Testis (tissue), 3 donors: ENCODE results near the gene ANAPC13. TPM values are rescaled to one million over a fixed set of nuclear protein-coding genes. Genes with fewer than 3 reads are reported as not detected.

Experiments used
- DNase-seq: peaks from one replicate; pipeline ENCODE4 v3.0.0-alpha.2; 2019
- H3K27ac ChIP-seq, 2 donors: fragments of 200-600 bp; sonication (generic); one replicate each; pipeline ENCODE4 v1.5.1; 2019
- H3K27me3 ChIP-seq: fragments of 200-600 bp; sonication (generic); one replicate; pipeline ENCODE4 v1.5.1; 2019
- H3K36me3 ChIP-seq: fragments of 200-600 bp; sonication (generic); one replicate; pipeline ENCODE4 v1.5.1; 2017; ENCODE audit warnings: low read depth; ENCODE audit errors: missing control alignments
- H3K4me1 ChIP-seq: fragments of 200-600 bp; sonication (generic); one replicate; pipeline ENCODE4 v1.5.1; 2019
- H3K4me3 ChIP-seq, 2 donors: fragments of 200-600 bp; sonication (generic); one replicate each; pipeline ENCODE4 v1.5.1; 2017 to 2019
- H3K9me3 ChIP-seq: fragments of 200-600 bp; sonication (generic); one replicate; pipeline ENCODE4 v1.5.1; 2017
- CTCF ChIP-seq, 3 experiments: fragments of 450-650 bp in 2 of 3; fragments of 200-600 bp in 1 of 3; sonication (generic) in 1 of 3; IDR thresholded peaks; one replicate each; pipeline ENCODE4 v1.5.1; 2016 to 2019; ENCODE audit warnings: antibody characterized with exemption in 3 of 3, mild to moderate bottlenecking in 2 of 3, moderate library complexity in 1 of 3
- POLR2A ChIP-seq: fragments of 450-650 bp; IDR thresholded peaks from one replicate; pipeline ENCODE4 v1.6.1; 2017; ENCODE audit warnings: antibody characterized with exemption, mild to moderate bottlenecking, moderate library complexity
- WGBS, 2 donors: methylation state at CpG; one replicate each; pipeline ENCODE4 v1.1.5; 2018; 5-methylcytosine and 5-hydroxymethylcytosine counted together
- intact Hi-C: fragments of 100-400 bp; cut with DNase I; formaldehyde crosslinking; loops from one replicate; pipeline ENCODE4 v1.15.1; 2023; ENCODE audit warnings: low total_unique reads
- polyA plus RNA-seq: library from polyadenylated mRNA; stranded (reverse); fragments of 350-450 nt; fragmentation: Illumina TruSeq; extraction: RNeasy Lipid Tissue Mini Kit (QIAGEN cat#74804); gene quantifications from one replicate; pipeline ENCODE4 v1.2.3, GENCODE V29; 2014; ENCODE audit warnings: low read depth, low replicate concordance; ENCODE audit not compliant: insufficient read depth
- total RNA-seq, 2 donors: library from RNA; depleted of rRNA; stranded (reverse); fragments of >200 nt; gene quantifications; one replicate each; pipeline ENCODE4 v1.2.3, GENCODE V29; 2016

Gene ANAPC13
- total and polyA plus RNA-seq, 3 donors from 2014 or later, result 47.8 to 65.6 (median 50.5) TPM

GRCh38 chr3:134527037-134527436 lies 41.3 kb upstream of the ANAPC13 start:
- no peaks in the 10 kb centered on the region for H3K36me3 ChIP-seq
- intact Hi-C loops, result no loop called here
- 94% methylated on average over 4 of the region's 4 CpGs; no CpG with 5 or more reads in 1 of the 2 donors for WGBS, 2 donors

GRCh38 chr3:134526319-134526718 lies 40.5 kb upstream of the ANAPC13 start:
- WGBS, 2 donors, result 89 to 92% methylated on average over 1 of the region's 1 CpG
- no peaks in the 10 kb centered on the region for H3K36me3 ChIP-seq
- no peaks in the 10 kb centered on the region for H3K27me3 ChIP-seq
- no peak for DNase-seq
- H3K9me3 ChIP-seq, result no peaks in the 10 kb centered on the region
- TF ChIP-seq POLR2A (no peak), CTCF (IDR thresholded peaks at IDR 0.05) (no peak)
- H3K27ac ChIP-seq, result no peak overlapping the region
- H3K4me1 ChIP-seq, result no peaks in the 10 kb centered on the region
- intact Hi-C loops, result no loop called here
- H3K4me3 ChIP-seq, result no peak overlapping the region

More at GRCh38 chr3:134527037-134527436, 41.3 kb upstream of the ANAPC13 start:
- H3K9me3 ChIP-seq, result no peaks in the 10 kb centered on the region
- TF ChIP-seq POLR2A, result no peak
- TF ChIP-seq CTCF (IDR thresholded peaks at IDR 0.05), result no peak
- H3K4me1 ChIP-seq, result no peaks in the 10 kb centered on the region
- no peak overlapping the region for H3K27ac ChIP-seq
- H3K4me3 ChIP-seq, result no peak overlapping the region
- DNase-seq, result no peak
- no peaks in the 10 kb centered on the region for H3K27me3 ChIP-seq

- H3K36me3 ChIP-seq, result no peaks in the 10 kb centered on the region
- DNase-seq, result no peak
- intact Hi-C loops, result no loop called here
- H3K27ac ChIP-seq, result no peak overlapping the region
- no peak overlapping the region for H3K4me3 ChIP-seq
- H3K9me3 ChIP-seq, result no peaks in the 10 kb centered on the region
- TF ChIP-seq CTCF (IDR thresholded peaks at IDR 0.05), result no peak
- TF ChIP-seq POLR2A, result no peak
- no peaks in the 10 kb centered on the region for H3K27me3 ChIP-seq
- no peaks in the 10 kb centered on the region for H3K4me1 ChIP-seq
These were observed 39.5 kb upstream of the ANAPC13 start for GRCh38 chr3:134525293-134525692.

- Histone ChIP-seq H3K4me1 (no peaks in the 10 kb centered on the region), H3K9me3 (no peaks in the 10 kb centered on the region), H3K27ac (no peak overlapping the region), H3K27me3 (no peaks in the 10 kb centered on the region), H3K4me3 (no peak overlapping the region), H3K36me3 (no peaks in the 10 kb centered on the region)
- no peak for DNase-seq
- 93 to 96% methylated on average over 6 of the region's 6 CpGs for WGBS, 2 donors
- intact Hi-C loops, result no loop called here
- TF ChIP-seq POLR2A, result no peak
These were observed 36.8 kb upstream of the ANAPC13 start for GRCh38 chr3:134522541-134522940.

- DNase-seq, result no peak
- Histone ChIP-seq H3K9me3 (no peaks in the 10 kb centered on the region), H3K27ac (no peak overlapping the region), H3K36me3 (no peaks in the 10 kb centered on the region), H3K4me3 (no peak overlapping the region), H3K4me1 (no peaks in the 10 kb centered on the region), H3K27me3 (no peaks in the 10 kb centered on the region)
- intact Hi-C loops, result no loop called here
- no peak for TF ChIP-seq POLR2A
- TF ChIP-seq CTCF (IDR thresholded peaks at IDR 0.05), result no peak
These were observed 32.0 kb upstream of the ANAPC13 start for GRCh38 chr3:134517791-134518190.
